ENCODE data around the gene ARHGAP9.

Gene ARHGAP9

GRCh38 chr12:57471661-57472060 is 8.0 kb downstream of the ARHGAP9 start:
- DNase-seq: no peak

GRCh38 chr12:57470970-57471656 is 8.6 kb downstream of the ARHGAP9 start:
- no peak for DNase-seq

GRCh38 chr12:57470286-57470969 is 9.2 kb downstream of the ARHGAP9 start:
- no peak for DNase-seq

- DNase-seq: no peak
Measured at GRCh38 chr12:57469296-57470164, 10.1 kb downstream of the ARHGAP9 start.

- DNase-seq: no peak
Measured at GRCh38 chr12:57467915-57468314, 11.8 kb downstream of the ARHGAP9 start.

GRCh38 chr12:57467212-57467874 is 12.3 kb downstream of the ARHGAP9 start:
- DNase-seq: no peak

GRCh38 chr12:57465747-57466505 is 13.7 kb downstream of the ARHGAP9 start:
- DNase-seq: no peak

- no peak for DNase-seq
Measured at GRCh38 chr12:57465030-57465746, 14.5 kb downstream of the ARHGAP9 start.

- DNase-seq: no peak
Measured at GRCh38 chr12:57464569-57464968, 15.1 kb downstream of the ARHGAP9 start.

GRCh38 chr12:57462912-57463253 is 16.8 kb downstream of the ARHGAP9 start:
- no peak for DNase-seq

GRCh38 chr12:57462251-57462911 is 17.3 kb downstream of the ARHGAP9 start:
- peak; percentile 80 for DNase-seq

- peak; percentile 38 for DNase-seq
Measured at GRCh38 chr12:57461917-57462250, 17.8 kb downstream of the ARHGAP9 start.

- DNase-seq: peak; percentile 37
Measured at GRCh38 chr12:57461276-57461916, 18.3 kb downstream of the ARHGAP9 start.

GRCh38 chr12:57460841-57461275 is 18.8 kb downstream of the ARHGAP9 start:
- DNase-seq: no peak

- DNase-seq: no peak
Measured at GRCh38 chr12:57460468-57460784, 19.2 kb downstream of the ARHGAP9 start.

GRCh38 chr12:57459750-57460467 is 19.8 kb downstream of the ARHGAP9 start, which contains the start of gene GLI1:
TSS of gene GLI1 (plus strand) at chr12:57459785. CDS start at chr12:57463692, 3,907 bp downstream.
- peak; percentile 72 for DNase-seq

- DNase-seq: peak; percentile 91
Measured at GRCh38 chr12:57459055-57459749, 20.5 kb downstream of the ARHGAP9 start.

- no peak for DNase-seq
Measured at GRCh38 chr12:57458665-57459054, 21.0 kb downstream of the ARHGAP9 start.
